ENCODE data around the gene NACC2. TPM values are rescaled to one million over a fixed set of nuclear protein-coding genes. Genes with fewer than 3 reads are reported as not detected.

The NACC2 gene
- total RNA-seq, 1 experiment from 2014 or later, result 24.8 TPM

DNA sequence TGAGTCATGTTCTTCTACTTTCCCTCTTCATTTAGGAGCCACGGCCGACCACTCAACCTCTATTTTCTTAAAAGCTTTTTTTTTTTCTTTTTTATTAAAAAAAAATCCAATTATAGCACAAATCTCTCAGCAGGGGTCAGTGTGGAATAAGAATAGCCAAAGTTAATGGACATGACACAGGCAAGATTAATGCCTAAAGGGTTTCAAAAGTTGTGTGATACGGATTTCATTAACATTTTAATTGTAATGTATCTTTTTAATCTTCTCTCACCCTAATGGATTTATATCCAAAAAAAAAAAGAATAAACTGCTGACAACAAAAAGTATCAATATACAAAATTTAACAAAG, 5.4 kb downstream of the NACC2 start:
- Mint-ChIP-seq H3K4me1 (ENCODE audit: low read depth, unreplicated experiment) (peaks cover 7% of the 10 kb centered on the region), H3K4me3 (ENCODE audit: low read depth, unreplicated experiment) (no peak overlapping the region), H3K27me3 (ENCODE audit: unreplicated experiment) (no peaks in the 10 kb centered on the region), H3K27ac (ENCODE audit: unreplicated experiment) (no peak overlapping the region), H3K36me3 (ENCODE audit: insufficient read depth, unreplicated experiment) (peaks cover 10% of the 10 kb centered on the region), H3K9me3 (ENCODE audit: low read depth, unreplicated experiment) (no peaks in the 10 kb centered on the region)
- no TSS peak for BruUV-seq (replicated peaks)
- TF ChIP-seq CTCF (IDR thresholded peaks at IDR 0.05; ENCODE audit: unreplicated experiment), result peak; percentile 17
- intact Hi-C loops (cut with micrococcal nuclease; ENCODE audit: unreplicated experiment), result no loop called here
- DNase-seq, result no peak
- CTCF ChIA-PET, result interaction anchor here (0.6 to 1.1 kb wide), 3 partner anchors 15 to 185 kb away, joined by 3 to 4 read pairs (median 3); no protein-coding TSS in a partner anchor

DNA sequence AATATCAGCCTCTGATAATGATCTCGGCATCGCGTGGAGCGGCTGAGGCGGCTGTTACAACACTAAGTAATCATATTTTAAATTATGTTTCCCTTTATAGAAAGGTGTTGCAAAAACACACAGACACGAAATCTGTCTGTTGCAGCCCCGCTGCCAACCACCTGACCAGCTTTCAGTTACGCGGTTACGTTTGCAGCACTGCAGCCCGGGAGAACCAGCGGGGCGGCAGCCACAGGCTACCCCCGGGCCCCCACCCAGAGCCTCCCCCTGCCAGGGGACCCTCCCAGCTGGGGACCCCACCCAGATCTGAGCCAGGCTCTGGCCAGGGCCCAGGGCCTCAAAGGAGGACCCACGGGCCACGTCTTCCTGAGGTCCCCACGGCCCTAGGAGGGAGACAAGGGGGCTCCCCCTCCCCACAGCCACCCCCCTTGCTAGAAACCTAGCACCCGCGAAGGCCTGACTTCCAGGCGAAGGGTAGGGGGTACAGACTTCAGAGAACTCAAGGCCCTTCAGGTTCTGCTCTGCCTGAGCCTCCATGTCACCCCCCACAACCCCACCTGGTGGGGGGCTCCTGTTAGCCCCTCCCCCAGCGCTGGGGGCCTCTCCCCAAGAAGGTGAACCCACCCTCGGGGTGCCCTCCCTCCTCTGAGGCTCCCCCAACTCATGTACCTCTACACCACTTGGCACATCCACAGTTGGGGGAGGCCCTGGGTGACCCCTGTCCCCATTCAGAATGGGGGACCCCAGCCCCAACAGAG, 6.0 kb downstream of the NACC2 start:
- H3K36me3 Mint-ChIP-seq (ENCODE audit: insufficient read depth, unreplicated experiment), result peaks cover 12% of the 10 kb centered on the region
- no peak for DNase-seq
- BruUV-seq (replicated peaks), result no TSS peak
- H3K4me1 Mint-ChIP-seq (ENCODE audit: low read depth, unreplicated experiment), result peaks cover 7% of the 10 kb centered on the region
- no peak for TF ChIP-seq CTCF (IDR thresholded peaks at IDR 0.05; ENCODE audit: unreplicated experiment)
- no peaks in the 10 kb centered on the region for H3K9me3 Mint-ChIP-seq (ENCODE audit: low read depth, unreplicated experiment)
- CTCF ChIA-PET, result interaction anchor here (0.6 to 1.1 kb wide), 3 partner anchors 15 to 184 kb away, joined by 3 to 4 read pairs (median 3); no protein-coding TSS in a partner anchor
- intact Hi-C loops (cut with micrococcal nuclease; ENCODE audit: unreplicated experiment), result no loop called here
- no peak overlapping the region for H3K27ac Mint-ChIP-seq (ENCODE audit: unreplicated experiment)
- no peaks in the 10 kb centered on the region for H3K27me3 Mint-ChIP-seq (ENCODE audit: unreplicated experiment)
- H3K4me3 Mint-ChIP-seq (ENCODE audit: low read depth, unreplicated experiment), result no peak overlapping the region

DNA sequence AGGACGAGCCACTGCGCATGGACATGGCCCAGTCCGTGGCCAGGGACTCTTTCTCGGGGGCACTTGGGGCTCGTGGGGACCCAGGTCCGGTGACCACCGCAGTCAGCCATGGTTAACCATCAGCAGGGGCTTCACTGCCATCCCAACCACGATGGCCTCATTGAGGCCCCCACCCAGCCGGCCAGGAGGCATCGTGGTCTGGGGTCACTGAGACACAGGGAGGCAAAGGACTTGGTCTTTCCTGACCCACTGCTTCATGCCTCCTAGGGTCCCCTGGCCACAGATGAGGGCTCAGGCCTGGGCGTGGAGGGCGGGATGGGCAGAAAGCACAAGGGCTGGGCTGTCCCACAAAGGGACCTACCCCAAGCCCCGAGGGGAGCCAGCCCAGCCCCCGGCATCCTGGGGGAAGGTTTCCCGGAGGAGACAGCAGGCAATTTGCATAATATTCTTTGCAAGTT, 6.6 kb downstream of the NACC2 start:
- Mint-ChIP-seq H3K27ac (ENCODE audit: unreplicated experiment) (no peak overlapping the region), H3K4me3 (ENCODE audit: low read depth, unreplicated experiment) (no peak overlapping the region), H3K4me1 (ENCODE audit: low read depth, unreplicated experiment) (peaks cover 7% of the 10 kb centered on the region), H3K36me3 (ENCODE audit: insufficient read depth, unreplicated experiment) (peaks cover 6% of the 10 kb centered on the region), H3K27me3 (ENCODE audit: unreplicated experiment) (no peaks in the 10 kb centered on the region), H3K9me3 (ENCODE audit: low read depth, unreplicated experiment) (no peaks in the 10 kb centered on the region)
- no peak for TF ChIP-seq CTCF (IDR thresholded peaks at IDR 0.05; ENCODE audit: unreplicated experiment)
- no peak for DNase-seq
- intact Hi-C loops (cut with micrococcal nuclease; ENCODE audit: unreplicated experiment), result no loop called here
- CTCF ChIA-PET, result no interaction called here
- no TSS peak for BruUV-seq (replicated peaks)

GRCh38 chr9:136087741-136088480, 7.2 kb downstream of the NACC2 start:
- intact Hi-C loops (cut with micrococcal nuclease; ENCODE audit: unreplicated experiment), result no loop called here
- CTCF ChIA-PET, result no interaction called here
- H3K9me3 Mint-ChIP-seq (ENCODE audit: low read depth, unreplicated experiment), result no peaks in the 10 kb centered on the region
- H3K4me1 Mint-ChIP-seq (ENCODE audit: low read depth, unreplicated experiment), result peaks cover 3% of the 10 kb centered on the region
- no peaks in the 10 kb centered on the region for H3K27me3 Mint-ChIP-seq (ENCODE audit: unreplicated experiment)
- BruUV-seq (replicated peaks), result no TSS peak
- no peak for TF ChIP-seq CTCF (IDR thresholded peaks at IDR 0.05; ENCODE audit: unreplicated experiment)
- no peak for DNase-seq
- H3K27ac Mint-ChIP-seq (ENCODE audit: unreplicated experiment), result no peak overlapping the region
- H3K36me3 Mint-ChIP-seq (ENCODE audit: insufficient read depth, unreplicated experiment), result peaks cover 6% of the 10 kb centered on the region
- H3K4me3 Mint-ChIP-seq (ENCODE audit: low read depth, unreplicated experiment), result no peak overlapping the region

Data from Calu3 (cell line).